Smooth muscle cell (in vitro differentiated cells): ENCODE measurements around the gene HCN4. TPM values are rescaled to one million over a fixed set of nuclear protein-coding genes. Genes with fewer than 3 reads are reported as not detected.

ENCODE experiments used
- DNase-seq: peaks from one replicate; lab custom pipeline; 2025; ENCODE audit not compliant: unreplicated experiment; lab: John Stamatoyannopoulos, UW
- H2AFZ ChIP-seq: fragments of 200-600 bp; sonication (generic); 2 replicates; pipeline ENCODE4 v1.6.0; 2016; ENCODE audit warnings: antibody characterized with exemption, low read depth, mild to moderate bottlenecking
- H3F3A ChIP-seq: fragments of 200-600 bp; sonication (generic); 2 replicates; pipeline ENCODE4 v1.6.0; 2017; ENCODE audit warnings: antibody characterized with exemption, low read depth
- H3K27ac ChIP-seq: fragments of 200-600 bp; sonication (generic); 2 replicates; pipeline ENCODE4 v1.5.1; 2016; ENCODE audit warnings: low read depth, mild to moderate bottlenecking
- H3K27me3 ChIP-seq: fragments of 200-600 bp; sonication (generic); 2 replicates; pipeline ENCODE4 v1.6.1; 2016; ENCODE audit warnings: low read depth, mild to moderate bottlenecking
- H3K36me3 ChIP-seq: fragments of 200-600 bp; sonication (generic); 2 replicates; pipeline ENCODE4 v1.5.1; 2016; ENCODE audit warnings: low read depth
- H3K4me1 ChIP-seq: fragments of 200-600 bp; sonication (generic); 2 replicates; pipeline ENCODE4 v1.5.1; 2016; ENCODE audit warnings: low read depth
- H3K4me2 ChIP-seq: fragments of 200-600 bp; sonication (generic); 2 replicates; pipeline ENCODE4 v1.6.0; 2016; ENCODE audit warnings: mild to moderate bottlenecking
- H3K4me3 ChIP-seq: fragments of 200-600 bp; sonication (generic); 2 replicates; pipeline ENCODE4 v1.5.1; 2016; ENCODE audit warnings: mild to moderate bottlenecking
- H3K79me2 ChIP-seq: fragments of 200-600 bp; sonication (generic); 2 replicates; pipeline ENCODE4 v1.6.0; 2016; ENCODE audit warnings: low read depth, mild to moderate bottlenecking
- H3K9ac ChIP-seq: fragments of 200-600 bp; sonication (generic); 2 replicates; pipeline ENCODE4 v1.6.0; 2016; ENCODE audit warnings: low read depth
- H3K9me3 ChIP-seq: fragments of 200-600 bp; sonication (generic); replicated peaks from 2 replicates; pipeline ENCODE4 v1.5.1; 2016; ENCODE audit warnings: low read depth
- H4K20me1 ChIP-seq: fragments of 200-600 bp; sonication (generic); 2 replicates; pipeline ENCODE4 v1.6.0; 2016; ENCODE audit warnings: low read depth
- CTCF ChIP-seq: fragments of 200-600 bp; sonication (generic); IDR thresholded peaks from 2 replicates; pipeline ENCODE4 v1.5.1; 2017; ENCODE audit warnings: borderline replicate concordance, mild to moderate bottlenecking, antibody characterized with exemption; ENCODE audit not compliant: insufficient read depth, poor library complexity, severe bottlenecking
- WGBS: methylation state at CpG from one replicate; pipeline ENCODE4 v1.1.7; 2016; ENCODE audit warnings: low lambda C conversion rate; 5-methylcytosine and 5-hydroxymethylcytosine counted together
- polyA plus RNA-seq: library from polyadenylated mRNA; unstranded; fragments of >200 nt; fragmentation: Nextera tagmentation; extraction: Ambion mirVana; gene quantifications from 2 replicates; pipeline ENCODE4 v1.2.1, GENCODE V29; 2016
- total RNA-seq: library from RNA; depleted of rRNA; stranded (reverse); fragments of >200 nt; gene quantifications from 2 replicates; pipeline ENCODE4 v1.2.3, GENCODE V29; 2014

The HCN4 gene
- total and polyA plus RNA-seq, 2 experiments from 2014 or later, result 0.07 TPM; not detected in 1

GRCh38 chr15:73398861-73399260 lies 30.1 kb upstream of the HCN4 start:
- Histone ChIP-seq H3K27me3 (peaks cover 2% of the 10 kb centered on the region), H3K4me1 (no peaks in the 10 kb centered on the region), H3K27ac (no peak overlapping the region), H3F3A (no peaks in the 10 kb centered on the region), H3K4me3 (no peak overlapping the region), H3K4me2 (no peak overlapping the region), H4K20me1 (no peaks in the 10 kb centered on the region), H3K9me3 (no peaks in the 10 kb centered on the region), H2AFZ (no peak overlapping the region), H3K79me2 (no peaks in the 10 kb centered on the region), H3K36me3 (no peaks in the 10 kb centered on the region), H3K9ac (no peak overlapping the region)
- no peak for TF ChIP-seq CTCF
- 81% methylated on average over 4 of the region's 4 CpGs for WGBS
- DNase-seq, result no peak

- H3K9me3 ChIP-seq, result no peaks in the 10 kb centered on the region
- H3K4me3 ChIP-seq, result no peak overlapping the region
- H2AFZ ChIP-seq, result no peak overlapping the region
- no peak overlapping the region for H3K27ac ChIP-seq
- H3K4me2 ChIP-seq, result no peak overlapping the region
- H4K20me1 ChIP-seq, result no peaks in the 10 kb centered on the region
- TF ChIP-seq CTCF, result no peak
- H3K4me1 ChIP-seq, result no peaks in the 10 kb centered on the region
- no peaks in the 10 kb centered on the region for H3K36me3 ChIP-seq
- no peaks in the 10 kb centered on the region for H3F3A ChIP-seq
- 85% methylated on average over 5 of the region's 5 CpGs for WGBS
- no peak for DNase-seq
- no peaks in the 10 kb centered on the region for H3K79me2 ChIP-seq
- no peak overlapping the region for H3K9ac ChIP-seq
- peaks cover 7% of the 10 kb centered on the region for H3K27me3 ChIP-seq
These were observed 28.7 kb upstream of the HCN4 start for GRCh38 chr15:73397461-73397860.

- 96% methylated on average over 2 of the region's 2 CpGs for WGBS
- no peaks in the 10 kb centered on the region for H3K9me3 ChIP-seq
These were observed 26.9 kb upstream of the HCN4 start for GRCh38 chr15:73395671-73396070.

More at GRCh38 chr15:73395671-73396070, 26.9 kb upstream of the HCN4 start:
- Histone ChIP-seq H3F3A (no peaks in the 10 kb centered on the region), H3K27me3 (peaks cover 7% of the 10 kb centered on the region), H3K4me3 (no peak overlapping the region), H2AFZ (no peak overlapping the region), H3K79me2 (no peaks in the 10 kb centered on the region), H3K4me1 (no peaks in the 10 kb centered on the region), H3K36me3 (no peaks in the 10 kb centered on the region), H4K20me1 (no peaks in the 10 kb centered on the region), H3K4me2 (no peak overlapping the region), H3K27ac (no peak overlapping the region), H3K9ac (no peak overlapping the region)
- DNase-seq, result no peak
- TF ChIP-seq CTCF, result no peak
